Smooth muscle cell (in vitro differentiated cells): Measurements from ENCODE around the gene TAS1R2. TPM values are rescaled to one million over a fixed set of nuclear protein-coding genes. Genes with fewer than 3 reads are reported as not detected.

ENCODE experiments used
- DNase-seq: peaks from one replicate; lab custom pipeline; 2025; ENCODE audit not compliant: unreplicated experiment; lab: John Stamatoyannopoulos, UW
- H2AFZ ChIP-seq: fragments of 200-600 bp; sonication (generic); 2 replicates; pipeline ENCODE4 v1.6.0; 2016; ENCODE audit warnings: antibody characterized with exemption, low read depth, mild to moderate bottlenecking
- H3F3A ChIP-seq: fragments of 200-600 bp; sonication (generic); 2 replicates; pipeline ENCODE4 v1.6.0; 2017; ENCODE audit warnings: antibody characterized with exemption, low read depth
- H3K27ac ChIP-seq: fragments of 200-600 bp; sonication (generic); 2 replicates; pipeline ENCODE4 v1.5.1; 2016; ENCODE audit warnings: low read depth, mild to moderate bottlenecking
- H3K27me3 ChIP-seq: fragments of 200-600 bp; sonication (generic); 2 replicates; pipeline ENCODE4 v1.6.1; 2016; ENCODE audit warnings: low read depth, mild to moderate bottlenecking
- H3K36me3 ChIP-seq: fragments of 200-600 bp; sonication (generic); 2 replicates; pipeline ENCODE4 v1.5.1; 2016; ENCODE audit warnings: low read depth
- H3K4me1 ChIP-seq: fragments of 200-600 bp; sonication (generic); 2 replicates; pipeline ENCODE4 v1.5.1; 2016; ENCODE audit warnings: low read depth
- H3K4me2 ChIP-seq: fragments of 200-600 bp; sonication (generic); 2 replicates; pipeline ENCODE4 v1.6.0; 2016; ENCODE audit warnings: mild to moderate bottlenecking
- H3K4me3 ChIP-seq: fragments of 200-600 bp; sonication (generic); 2 replicates; pipeline ENCODE4 v1.5.1; 2016; ENCODE audit warnings: mild to moderate bottlenecking
- H3K79me2 ChIP-seq: fragments of 200-600 bp; sonication (generic); 2 replicates; pipeline ENCODE4 v1.6.0; 2016; ENCODE audit warnings: low read depth, mild to moderate bottlenecking
- H3K9ac ChIP-seq: fragments of 200-600 bp; sonication (generic); 2 replicates; pipeline ENCODE4 v1.6.0; 2016; ENCODE audit warnings: low read depth
- H3K9me3 ChIP-seq: fragments of 200-600 bp; sonication (generic); replicated peaks from 2 replicates; pipeline ENCODE4 v1.5.1; 2016; ENCODE audit warnings: low read depth
- H4K20me1 ChIP-seq: fragments of 200-600 bp; sonication (generic); 2 replicates; pipeline ENCODE4 v1.6.0; 2016; ENCODE audit warnings: low read depth
- WGBS: methylation state at CpG from one replicate; pipeline ENCODE4 v1.1.7; 2016; ENCODE audit warnings: low lambda C conversion rate; 5-methylcytosine and 5-hydroxymethylcytosine counted together
- polyA plus RNA-seq: library from polyadenylated mRNA; unstranded; fragments of >200 nt; fragmentation: Nextera tagmentation; extraction: Ambion mirVana; gene quantifications from 2 replicates; pipeline ENCODE4 v1.2.1, GENCODE V29; 2016
- total RNA-seq: library from RNA; depleted of rRNA; stranded (reverse); fragments of >200 nt; gene quantifications from 2 replicates; pipeline ENCODE4 v1.2.3, GENCODE V29; 2014
- TF ChIP-seq, protein P1 (sequence below): fragments of 200-600 bp; sonication (generic); IDR thresholded peaks from 2 replicates; pipeline ENCODE4 v1.5.1; 2017; ENCODE audit warnings: borderline replicate concordance, mild to moderate bottlenecking, antibody characterized with exemption; ENCODE audit not compliant: insufficient read depth, poor library complexity, severe bottlenecking

The TAS1R2 gene
- total and polyA plus RNA-seq, 2 experiments from 2014 or later: not detected

DNA sequence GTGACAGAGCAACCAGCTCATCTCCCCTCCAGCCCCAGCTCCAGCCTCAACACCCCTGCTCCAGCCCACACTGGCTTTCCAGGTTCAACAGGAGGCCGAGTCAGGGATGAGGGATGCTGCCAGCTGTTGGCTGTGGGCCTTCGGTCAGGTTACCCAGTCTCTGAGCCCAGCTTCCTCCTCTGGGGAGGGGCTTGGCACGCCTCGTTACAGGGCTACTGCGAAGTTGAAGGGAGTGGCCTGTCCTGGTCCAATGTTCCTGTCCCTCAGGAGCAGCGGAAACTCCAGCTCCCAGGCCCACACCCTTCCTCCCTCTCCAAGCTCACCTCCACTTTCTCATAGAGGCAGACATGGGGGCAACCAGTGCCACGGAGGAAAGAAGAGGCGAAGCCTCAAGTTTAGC lies 15.1 kb upstream of the TAS1R2 start:
- Histone ChIP-seq H3K9me3 (no peaks in the 10 kb centered on the region), H3K79me2 (no peaks in the 10 kb centered on the region), H3K4me2 (no peak overlapping the region), H3K4me3 (no peak overlapping the region), H3K27me3 (no peaks in the 10 kb centered on the region), H4K20me1 (no peaks in the 10 kb centered on the region), H3F3A (no peaks in the 10 kb centered on the region), H3K36me3 (no peaks in the 10 kb centered on the region), H3K9ac (no peak overlapping the region), H2AFZ (no peak overlapping the region), H3K4me1 (no peaks in the 10 kb centered on the region), H3K27ac (no peak overlapping the region)
- TF ChIP-seq, protein P1, sequence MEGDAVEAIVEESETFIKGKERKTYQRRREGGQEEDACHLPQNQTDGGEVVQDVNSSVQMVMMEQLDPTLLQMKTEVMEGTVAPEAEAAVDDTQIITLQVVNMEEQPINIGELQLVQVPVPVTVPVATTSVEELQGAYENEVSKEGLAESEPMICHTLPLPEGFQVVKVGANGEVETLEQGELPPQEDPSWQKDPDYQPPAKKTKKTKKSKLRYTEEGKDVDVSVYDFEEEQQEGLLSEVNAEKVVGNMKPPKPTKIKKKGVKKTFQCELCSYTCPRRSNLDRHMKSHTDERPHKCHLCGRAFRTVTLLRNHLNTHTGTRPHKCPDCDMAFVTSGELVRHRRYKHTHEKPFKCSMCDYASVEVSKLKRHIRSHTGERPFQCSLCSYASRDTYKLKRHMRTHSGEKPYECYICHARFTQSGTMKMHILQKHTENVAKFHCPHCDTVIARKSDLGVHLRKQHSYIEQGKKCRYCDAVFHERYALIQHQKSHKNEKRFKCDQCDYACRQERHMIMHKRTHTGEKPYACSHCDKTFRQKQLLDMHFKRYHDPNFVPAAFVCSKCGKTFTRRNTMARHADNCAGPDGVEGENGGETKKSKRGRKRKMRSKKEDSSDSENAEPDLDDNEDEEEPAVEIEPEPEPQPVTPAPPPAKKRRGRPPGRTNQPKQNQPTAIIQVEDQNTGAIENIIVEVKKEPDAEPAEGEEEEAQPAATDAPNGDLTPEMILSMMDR: no peak
- no peak for DNase-seq
- 94% methylated on average over 8 of the region's 8 CpGs for WGBS

DNA sequence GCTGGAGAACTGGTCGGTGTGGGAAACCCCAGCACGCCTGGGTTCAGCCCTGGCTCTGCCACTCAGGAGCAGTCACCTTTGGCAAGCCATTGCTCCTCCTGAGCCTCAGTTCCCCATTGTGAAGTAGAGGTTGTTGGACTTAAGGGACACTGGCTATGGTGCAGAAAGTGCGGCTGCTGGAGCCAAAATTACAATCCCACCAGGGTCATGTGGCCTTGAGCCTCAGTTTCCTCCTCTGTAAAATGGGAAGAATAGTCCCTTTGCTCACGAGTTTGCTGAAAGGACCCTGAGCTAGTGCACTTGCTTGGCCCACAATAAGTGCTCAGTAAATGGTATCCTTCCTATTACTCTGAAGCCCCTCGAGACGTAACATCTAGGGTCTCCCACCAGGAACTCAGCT lies 14.6 kb upstream of the TAS1R2 start:
- 74% methylated on average over 6 of the region's 6 CpGs for WGBS
- TF ChIP-seq, protein P1: no peak
- Histone ChIP-seq H3K79me2 (no peaks in the 10 kb centered on the region), H3K36me3 (no peaks in the 10 kb centered on the region), H2AFZ (no peak overlapping the region), H3K4me2 (no peak overlapping the region), H3K27ac (no peak overlapping the region), H3K9me3 (no peaks in the 10 kb centered on the region), H3K9ac (no peak overlapping the region), H3K4me1 (no peaks in the 10 kb centered on the region), H3K4me3 (no peak overlapping the region), H3F3A (no peaks in the 10 kb centered on the region), H3K27me3 (no peaks in the 10 kb centered on the region), H4K20me1 (no peaks in the 10 kb centered on the region)
- DNase-seq: no peak

DNA sequence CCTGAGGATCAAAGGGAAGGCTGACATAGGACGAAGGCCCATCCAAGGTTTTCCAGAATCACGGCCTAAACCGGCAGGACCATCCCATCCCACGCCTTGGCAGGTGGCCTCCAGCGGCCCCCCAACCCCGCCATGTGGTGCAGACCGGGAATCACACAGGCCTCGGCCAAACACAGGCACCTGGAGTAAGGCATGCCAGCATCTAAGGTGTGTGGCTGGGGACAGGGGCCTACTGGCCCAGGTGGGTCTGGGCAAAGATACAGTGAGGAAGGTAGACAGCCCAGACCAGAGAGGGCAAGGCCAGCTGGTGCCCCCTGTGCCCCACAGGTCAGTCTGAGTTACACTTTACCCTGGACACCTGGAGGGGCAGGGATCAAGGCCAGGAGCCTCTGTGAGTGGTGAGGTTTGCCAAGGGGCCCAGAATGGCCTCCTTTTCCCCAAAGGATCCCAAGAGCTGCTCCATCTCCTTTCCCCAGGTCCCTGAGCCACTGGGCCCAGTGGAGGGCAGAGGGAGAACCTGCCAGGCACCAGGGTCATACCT lies 12.7 kb upstream of the TAS1R2 start:
- Histone ChIP-seq H3K4me2 (no peak overlapping the region), H3F3A (no peaks in the 10 kb centered on the region), H3K4me1 (no peaks in the 10 kb centered on the region), H3K9me3 (no peaks in the 10 kb centered on the region), H4K20me1 (no peaks in the 10 kb centered on the region), H3K4me3 (no peak overlapping the region), H2AFZ (no peak overlapping the region), H3K79me2 (no peaks in the 10 kb centered on the region), H3K27me3 (no peaks in the 10 kb centered on the region), H3K27ac (no peak overlapping the region), H3K9ac (no peak overlapping the region), H3K36me3 (no peaks in the 10 kb centered on the region)
- WGBS: 83% methylated on average over 8 of the region's 8 CpGs
- TF ChIP-seq, protein P1: no peak
- no peak for DNase-seq

DNA sequence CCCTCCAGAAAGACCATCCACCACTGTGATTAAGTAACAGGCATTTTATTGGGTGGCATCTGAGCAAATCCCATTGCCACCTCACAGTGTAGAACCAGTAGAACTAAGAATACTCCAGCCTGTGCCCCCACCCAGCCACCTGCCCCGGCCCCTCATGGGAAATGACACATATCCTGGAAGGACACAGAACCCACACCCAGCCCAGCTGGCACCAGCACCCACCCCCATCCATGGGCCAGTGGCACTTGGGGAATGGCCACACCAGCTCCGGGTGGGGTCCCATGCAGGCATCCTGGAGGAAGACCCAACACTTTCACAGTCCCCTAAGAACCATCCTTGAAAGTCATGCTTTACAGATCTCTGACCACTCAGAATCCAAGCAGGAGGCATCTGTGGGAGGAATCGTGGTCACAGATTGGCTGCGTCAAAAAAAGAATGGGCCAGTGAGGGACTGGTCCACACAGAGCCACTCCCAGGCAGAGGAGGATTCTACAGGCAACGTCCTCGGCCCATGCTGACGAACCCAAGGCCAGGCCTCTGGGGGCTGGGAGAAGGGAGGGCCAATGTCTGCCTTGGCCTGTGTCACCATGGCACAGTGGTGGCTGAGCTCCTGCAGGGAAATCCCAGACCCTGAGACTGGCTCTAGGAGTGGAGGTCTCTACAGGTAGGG lies 12.1 kb upstream of the TAS1R2 start:
- H3K27me3 ChIP-seq: no peaks in the 10 kb centered on the region
- no peaks in the 10 kb centered on the region for H3K36me3 ChIP-seq
- 79% methylated on average over 7 of the region's 7 CpGs for WGBS
- H2AFZ ChIP-seq: no peak overlapping the region
- no peaks in the 10 kb centered on the region for H3K9me3 ChIP-seq
- no peak overlapping the region for H3K9ac ChIP-seq
- no peak for DNase-seq
- H3K4me3 ChIP-seq: no peak overlapping the region
- no peaks in the 10 kb centered on the region for H4K20me1 ChIP-seq
- H3K4me1 ChIP-seq: no peaks in the 10 kb centered on the region
- TF ChIP-seq, protein P1: no peak
- H3K4me2 ChIP-seq: no peak overlapping the region
- H3K27ac ChIP-seq: no peak overlapping the region
- H3F3A ChIP-seq: no peaks in the 10 kb centered on the region
- no peaks in the 10 kb centered on the region for H3K79me2 ChIP-seq
